NCI-H524 treated with DMSO at 0.1 percent for 48 hours (cell line): ENCODE results near the gene DCBLD1.

Source experiments
- DNase-seq: peaks from one replicate; lab custom pipeline; 2025; lab: John Stamatoyannopoulos, UW

The DCBLD1 gene

DNA sequence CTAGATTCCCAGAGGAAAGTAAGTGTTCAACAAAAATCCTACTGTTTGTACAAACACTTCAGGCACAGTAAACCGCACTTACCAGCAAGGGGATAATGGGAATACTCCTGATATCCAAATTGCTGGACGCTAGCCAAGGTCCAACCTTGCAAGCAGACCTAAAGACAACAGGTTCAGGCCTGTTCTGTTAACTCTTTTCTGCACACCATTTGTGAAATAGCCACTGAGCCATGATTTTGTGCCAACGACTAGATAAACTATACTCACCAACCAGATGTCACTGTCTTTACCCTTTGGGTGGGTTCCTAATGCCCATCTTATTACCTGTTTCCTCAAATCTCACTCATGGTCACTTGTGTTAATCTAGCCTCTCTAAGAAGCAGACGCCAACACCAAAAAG lies 76.3 kb downstream of the DCBLD1 start:
- no peak for DNase-seq

DNA sequence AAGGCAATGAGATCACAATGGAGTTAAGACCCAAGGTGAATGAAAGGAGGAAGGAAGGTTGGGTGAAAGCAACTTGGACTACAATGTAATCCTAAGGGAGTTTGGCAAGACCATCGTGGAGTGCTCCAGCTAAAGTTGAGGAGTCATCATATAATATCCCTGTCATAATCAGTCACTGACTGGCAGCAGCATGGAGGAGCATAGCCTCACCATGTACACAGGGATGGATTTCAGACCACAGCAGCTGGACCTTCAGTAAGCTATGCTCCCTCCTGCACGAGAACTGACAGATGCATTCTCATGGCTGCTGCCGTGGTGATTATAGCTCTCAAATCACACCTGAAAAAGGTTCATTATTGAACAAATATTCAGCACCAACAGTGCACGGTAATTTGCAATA lies 76.8 kb downstream of the DCBLD1 start:
- DNase-seq: no peak

DNA sequence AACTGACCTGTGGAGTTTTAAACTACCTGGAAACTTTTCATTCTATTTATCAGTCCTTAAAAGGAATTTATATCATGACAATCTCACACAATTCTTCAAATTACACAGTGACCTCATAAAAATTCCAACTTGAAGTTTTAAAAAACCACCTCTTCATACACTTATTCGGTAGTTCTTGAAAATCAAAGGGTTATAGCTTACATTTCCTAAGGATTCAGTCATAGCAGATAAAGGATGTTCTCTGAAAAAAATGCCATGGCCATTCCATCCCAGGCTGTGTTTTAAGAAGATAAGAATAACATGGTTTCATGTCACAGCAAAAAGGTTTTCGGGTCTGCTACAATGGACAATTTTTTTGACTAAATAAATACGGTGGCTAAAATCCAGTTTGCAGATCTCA lies 78.7 kb downstream of the DCBLD1 start:
- DNase-seq: no peak

DNA sequence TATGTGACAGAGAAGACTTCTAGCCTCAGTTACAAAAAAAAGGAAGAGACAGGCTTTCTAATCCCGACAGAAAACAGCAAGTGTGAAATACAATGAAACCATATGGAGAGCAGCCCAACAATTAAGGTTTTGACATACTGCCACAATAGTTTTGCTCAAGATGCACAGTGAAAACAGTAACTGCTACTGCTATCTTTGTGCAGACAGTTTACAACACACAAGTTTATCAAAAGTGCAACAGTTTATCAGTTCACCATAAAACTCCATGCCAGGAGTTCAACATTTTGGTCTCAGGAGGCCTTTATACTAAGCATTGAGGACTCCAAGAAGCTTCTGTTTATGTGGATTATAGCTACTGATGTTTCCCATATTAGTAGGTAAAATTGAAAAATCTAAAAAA lies 82.2 kb downstream of the DCBLD1 start:
- DNase-seq: no peak

DNA sequence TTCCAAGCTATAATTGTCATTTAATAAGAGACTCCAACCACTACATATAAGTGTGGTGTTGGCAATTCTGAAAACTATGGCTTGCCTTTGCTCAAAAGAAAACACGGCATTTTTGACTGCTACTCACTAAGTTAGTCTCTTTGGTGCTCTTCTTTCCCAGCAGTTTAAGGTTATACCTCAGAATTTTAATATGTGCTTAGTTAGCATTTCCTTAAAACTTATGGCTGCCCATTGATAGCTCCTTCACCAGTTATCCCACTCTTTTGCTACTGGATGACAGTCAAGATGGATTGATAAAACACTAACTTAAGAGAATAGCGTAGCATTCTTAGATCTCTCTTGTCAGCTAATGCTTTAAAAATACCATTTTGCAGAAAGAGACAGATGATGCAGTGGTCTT lies 85.8 kb downstream of the DCBLD1 start:
- no peak for DNase-seq

DNA sequence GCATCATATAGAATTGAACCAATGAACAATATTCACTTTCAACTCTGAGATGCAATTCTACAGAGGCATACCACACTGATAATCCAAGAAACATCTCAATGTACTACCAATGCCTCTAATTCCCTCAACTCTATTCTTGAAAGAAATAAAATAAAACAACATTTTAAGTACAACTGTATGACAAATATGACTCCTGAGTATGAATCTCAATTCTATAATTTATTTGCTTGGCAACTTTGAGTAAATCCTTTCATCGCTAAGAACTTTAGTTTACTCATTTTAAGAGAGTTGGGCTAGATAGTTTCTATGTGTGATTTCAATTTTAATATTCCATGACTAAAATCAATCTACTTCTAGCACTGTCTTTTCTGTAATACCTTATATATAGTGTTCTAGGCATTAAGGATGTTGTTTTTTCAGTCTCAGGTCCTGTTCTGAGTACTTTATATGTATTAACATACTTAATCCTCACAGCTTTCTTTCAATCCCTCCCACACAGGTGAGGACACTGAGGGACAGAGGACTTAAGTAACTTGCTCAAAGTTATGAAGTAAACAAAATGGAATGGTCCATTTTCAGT lies 86.4 kb downstream of the DCBLD1 start:
- no peak for DNase-seq

DNA sequence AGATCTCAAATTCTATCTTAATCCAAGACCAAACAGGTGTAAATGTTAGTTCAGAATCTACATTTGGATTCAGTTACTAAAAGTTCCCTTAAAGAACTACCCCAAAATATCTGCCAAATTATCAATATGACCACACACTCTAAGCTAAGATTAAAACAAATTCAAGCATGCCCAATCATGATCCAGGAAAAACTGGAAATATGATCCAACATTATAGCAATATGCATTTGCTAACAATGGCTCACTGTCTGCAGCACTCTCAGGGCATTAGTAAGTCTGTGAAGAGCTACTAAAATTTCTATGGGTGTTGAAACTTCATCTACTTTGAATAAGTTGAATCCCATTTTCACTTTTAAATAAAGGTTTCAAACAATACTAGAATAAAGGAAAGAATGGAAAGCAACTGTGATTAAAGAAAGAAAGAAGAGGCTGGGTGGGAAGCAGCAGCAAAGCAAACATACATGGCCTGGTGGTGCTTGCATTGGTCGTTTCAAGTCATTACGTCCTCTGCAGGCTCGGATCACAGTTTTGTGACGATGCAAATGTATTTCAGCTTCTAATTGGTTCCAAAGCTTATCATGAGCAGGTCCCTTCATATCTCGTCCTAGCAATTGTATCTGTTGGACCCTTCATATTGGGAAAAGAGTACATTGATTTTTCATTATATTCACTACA lies 90.7 kb downstream of the DCBLD1 start:
- DNase-seq: no peak

DNA sequence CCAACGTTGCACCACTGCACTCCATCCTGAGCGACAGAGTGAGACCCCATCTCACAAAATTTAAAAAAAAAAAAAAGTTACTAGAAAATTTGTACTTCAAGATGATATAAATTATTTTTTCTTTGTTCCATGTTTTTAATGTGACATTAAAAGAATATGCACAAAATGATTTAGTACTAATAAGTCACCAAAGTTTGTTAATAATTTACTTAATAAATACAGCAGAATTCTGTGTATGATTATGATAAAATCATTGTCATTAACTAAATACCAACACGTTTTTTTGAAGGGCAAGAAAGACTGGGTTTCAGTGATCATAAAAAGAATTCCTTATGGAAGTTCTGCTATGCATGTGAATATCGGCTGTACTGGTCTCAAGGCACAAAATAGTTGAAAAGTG lies 91.7 kb downstream of the DCBLD1 start:
- DNase-seq: no peak

DNA sequence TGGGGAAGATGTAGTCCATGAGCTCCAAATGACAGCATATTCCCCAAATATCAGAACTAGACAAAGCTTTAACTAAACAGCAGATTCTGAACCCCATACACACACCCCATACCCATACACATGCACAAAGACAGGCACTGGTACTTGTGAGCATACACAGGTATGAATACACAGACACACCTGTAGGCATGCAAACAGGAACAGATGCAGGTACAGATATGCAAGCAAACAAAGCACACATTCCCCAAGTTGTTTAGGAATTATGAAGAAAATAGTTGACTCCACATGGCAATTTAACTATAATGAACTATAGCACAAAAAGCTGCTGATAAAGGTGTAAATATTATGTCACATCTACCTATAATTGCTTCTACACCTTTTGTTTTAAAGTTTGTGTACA lies 103.2 kb downstream of the DCBLD1 start:
- DNase-seq: no peak

DNA sequence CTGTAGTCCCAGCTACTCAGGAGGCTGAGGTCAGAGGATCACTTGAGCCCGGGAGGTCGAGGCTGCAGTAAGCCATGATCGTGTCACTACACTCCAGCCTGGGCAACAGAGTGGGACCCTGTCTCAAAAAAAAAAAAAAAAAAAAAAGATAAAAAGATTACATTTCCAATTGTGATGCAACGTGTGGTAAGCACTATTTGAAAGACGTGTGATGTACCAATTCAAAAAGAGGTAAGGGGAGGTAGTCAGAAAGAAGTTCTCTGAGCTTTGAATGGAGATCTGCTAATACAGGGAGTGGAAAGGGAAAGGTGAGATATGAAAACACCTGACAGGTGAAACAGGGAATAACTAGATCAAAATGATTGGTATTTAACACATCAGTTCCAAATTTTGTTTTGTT lies 108.0 kb downstream of the DCBLD1 start:
- DNase-seq: no peak

DNA sequence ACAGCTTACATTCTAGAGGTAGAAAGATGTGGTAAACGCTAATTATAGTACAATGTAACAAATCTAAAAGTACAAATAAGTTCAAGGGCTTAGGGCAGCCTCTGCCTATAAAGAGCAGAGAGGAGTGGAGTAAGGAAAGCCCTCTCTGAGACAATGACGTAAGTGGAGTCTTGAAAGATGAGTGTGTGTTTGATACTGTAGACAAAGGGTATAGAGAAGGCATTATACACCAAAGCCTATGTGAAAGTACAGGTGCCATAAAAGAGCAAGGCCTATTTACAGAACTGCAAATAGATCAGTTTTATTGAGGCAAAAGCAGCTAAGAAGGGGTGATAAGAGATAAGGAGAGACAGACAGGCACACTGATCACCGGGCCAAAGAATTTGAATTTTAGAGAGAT lies 108.9 kb downstream of the DCBLD1 start:
- DNase-seq: no peak

DNA sequence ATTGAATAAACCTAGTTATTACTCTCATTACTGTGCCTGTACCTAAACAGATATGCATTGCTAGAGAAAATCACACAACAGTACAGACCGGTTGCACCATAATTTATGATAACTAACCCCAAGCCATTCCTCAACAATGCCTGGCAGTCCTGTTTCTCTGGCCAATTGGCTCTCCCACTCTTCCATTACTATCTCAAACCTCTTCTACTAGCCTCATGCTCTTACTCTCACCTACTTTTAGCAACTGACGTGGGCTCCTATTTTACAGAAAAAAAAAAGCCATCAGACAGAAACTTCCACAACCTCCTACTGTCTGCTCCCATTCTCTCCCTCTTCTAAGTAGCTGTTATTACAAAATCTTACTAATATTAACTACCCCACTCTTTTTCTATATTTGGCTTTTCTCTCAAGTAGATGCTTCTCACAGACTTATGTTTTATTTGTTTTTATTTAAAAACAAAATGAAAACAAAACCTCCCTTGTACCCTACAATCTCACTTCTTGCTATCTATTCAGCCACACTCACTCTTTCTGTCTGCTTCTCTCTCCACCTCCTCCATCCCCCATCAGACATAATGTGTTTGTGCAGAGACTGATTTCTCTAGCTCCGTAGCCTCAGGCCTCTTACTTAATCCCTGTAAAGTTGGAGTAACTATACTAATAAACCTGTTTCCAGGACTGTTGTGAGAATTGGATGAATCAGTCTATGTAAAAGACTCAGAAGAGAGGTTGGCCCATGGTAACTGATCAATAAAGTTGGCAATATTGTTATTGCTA lies 110.7 kb downstream of the DCBLD1 start:
- no peak for DNase-seq

DNA sequence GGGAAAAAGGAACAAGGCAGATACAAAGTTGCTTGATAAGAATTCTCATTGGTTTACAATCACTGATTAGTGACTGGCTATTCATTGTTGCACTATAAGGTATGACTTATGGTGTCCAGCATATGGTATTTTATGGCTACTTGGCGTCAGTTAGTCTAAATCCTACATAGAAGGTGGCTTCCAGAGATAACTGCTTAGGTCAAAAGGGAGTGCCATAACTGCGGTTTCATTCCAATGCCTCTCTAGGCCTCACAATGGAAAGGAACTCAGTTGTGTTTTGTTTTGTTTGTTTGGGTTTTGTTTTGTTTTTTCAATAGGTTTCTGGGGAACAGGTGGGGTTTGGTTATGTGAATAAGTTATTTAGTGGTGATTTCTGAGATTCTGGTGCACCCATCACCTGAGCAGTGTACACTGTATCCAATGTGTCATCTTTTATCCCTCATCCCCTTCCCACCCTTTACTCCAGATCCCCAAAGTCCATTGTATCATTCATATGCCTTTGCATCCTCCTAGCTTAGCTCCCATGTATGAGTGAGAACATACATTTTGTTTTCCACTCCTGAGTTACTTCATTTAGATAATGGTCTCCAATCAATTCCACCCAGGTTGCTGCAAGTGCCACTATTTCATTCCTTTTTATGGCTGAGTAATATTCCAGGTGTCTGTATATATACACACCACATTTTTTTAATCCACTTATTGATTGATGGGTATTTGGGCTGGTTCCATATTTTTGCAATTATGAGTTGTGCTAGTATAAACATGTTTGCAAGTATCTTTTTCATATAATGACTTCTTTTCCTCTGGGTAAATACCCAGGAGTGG lies 112.8 kb downstream of the DCBLD1 start:
- DNase-seq: no peak

DNA sequence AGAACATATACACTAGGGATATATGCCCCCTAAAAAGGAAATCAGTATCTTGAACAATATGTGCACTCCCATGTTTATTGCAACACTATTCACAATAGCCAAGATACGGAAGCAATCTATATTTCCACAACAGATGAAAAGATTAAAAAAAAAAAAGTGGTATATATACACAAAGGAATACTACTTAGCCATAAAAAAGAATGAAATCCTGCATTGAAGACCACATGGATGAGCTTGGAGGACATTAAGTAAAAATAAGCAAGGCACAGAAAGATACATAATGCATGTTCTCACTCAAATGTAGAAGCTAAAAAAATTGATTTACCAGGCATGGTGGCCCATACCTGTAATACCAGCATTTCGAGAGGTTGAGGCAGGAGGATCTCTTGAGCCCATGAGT lies 115.3 kb downstream of the DCBLD1 start:
- DNase-seq: no peak
